Head of caudate nucleus (tissue), 42 donors: ENCODE measurements around the gene NKG7.
A peak's percentile ranks its signal among the peaks of the same experiment; 100 is the strongest.

Experiments
- DNase-seq, 42 donors: peaks; one replicate each; pipeline versions ENCODE4 v3.0.0 to v3.0.0-alpha.2; 2020 to 2021; ENCODE audit warnings: mixed read lengths in 7 of 42
- intact Hi-C: fragments of 100-400 bp; cut with DNase I; formaldehyde crosslinking; loops from one replicate; pipeline ENCODE4 v1.15.0; 2022

Gene NKG7

DNA sequence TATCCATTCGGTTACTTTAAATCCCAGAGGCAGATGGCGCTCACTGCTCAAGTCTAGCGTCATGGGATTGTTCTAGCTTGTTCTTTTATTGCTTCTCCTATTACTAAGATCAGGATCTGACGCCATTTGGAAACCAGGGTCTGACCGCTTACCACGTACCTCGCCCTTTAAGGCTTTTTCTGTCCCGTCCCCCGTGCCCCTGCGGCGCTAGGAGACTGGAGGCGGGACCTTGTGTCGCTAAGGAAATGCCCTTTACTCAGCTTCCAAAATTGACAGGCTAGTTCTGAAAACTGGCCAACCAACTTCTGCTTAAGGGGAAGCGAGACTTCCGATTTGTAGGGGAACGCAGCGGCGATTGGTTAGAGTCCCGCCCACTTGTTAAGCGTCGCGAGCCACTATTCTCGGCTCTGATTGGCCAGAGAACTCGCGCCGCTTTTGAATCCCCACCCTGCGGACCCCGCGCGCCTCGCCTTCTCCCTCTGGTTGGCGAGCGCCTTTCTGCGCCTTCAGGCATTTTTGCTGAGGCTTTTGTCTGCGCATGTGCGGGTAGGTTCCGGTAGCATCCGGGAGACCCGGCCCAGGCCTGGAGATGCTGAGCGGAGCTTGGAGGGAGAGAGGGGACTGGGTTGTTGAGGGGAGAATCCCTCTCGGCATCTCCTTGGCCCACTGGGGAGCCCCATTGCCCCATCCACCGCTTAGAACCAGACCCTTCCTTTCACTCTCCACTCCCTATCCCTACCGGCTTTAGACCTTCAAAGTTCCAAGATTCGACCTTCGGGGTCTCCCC, 21.8 kb upstream of the NKG7 start:
- intact Hi-C loops = no loop called here
- DNase-seq = peak; percentile 85 to 98 (median 93)

DNA sequence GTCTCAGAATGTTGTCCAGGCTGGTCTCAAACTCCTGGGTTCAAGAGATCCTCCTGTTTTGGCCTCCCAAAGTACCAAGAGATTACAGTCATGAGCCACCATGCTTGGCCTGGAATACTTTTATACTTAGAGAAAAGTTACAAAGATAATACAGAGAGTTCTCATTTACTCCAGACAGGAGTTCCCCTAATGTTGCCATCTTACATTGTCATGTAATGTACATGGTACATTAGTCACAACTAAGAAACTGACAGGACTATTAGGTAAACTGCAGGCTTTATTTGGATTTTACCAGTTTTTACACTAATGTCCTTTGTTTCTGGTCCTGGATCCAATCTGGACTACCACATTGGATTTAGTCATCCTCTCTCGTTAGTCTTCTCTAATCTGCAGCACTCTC, 20.2 kb upstream of the NKG7 start:
- no peak for DNase-seq
- intact Hi-C loops = no loop called here

DNA sequence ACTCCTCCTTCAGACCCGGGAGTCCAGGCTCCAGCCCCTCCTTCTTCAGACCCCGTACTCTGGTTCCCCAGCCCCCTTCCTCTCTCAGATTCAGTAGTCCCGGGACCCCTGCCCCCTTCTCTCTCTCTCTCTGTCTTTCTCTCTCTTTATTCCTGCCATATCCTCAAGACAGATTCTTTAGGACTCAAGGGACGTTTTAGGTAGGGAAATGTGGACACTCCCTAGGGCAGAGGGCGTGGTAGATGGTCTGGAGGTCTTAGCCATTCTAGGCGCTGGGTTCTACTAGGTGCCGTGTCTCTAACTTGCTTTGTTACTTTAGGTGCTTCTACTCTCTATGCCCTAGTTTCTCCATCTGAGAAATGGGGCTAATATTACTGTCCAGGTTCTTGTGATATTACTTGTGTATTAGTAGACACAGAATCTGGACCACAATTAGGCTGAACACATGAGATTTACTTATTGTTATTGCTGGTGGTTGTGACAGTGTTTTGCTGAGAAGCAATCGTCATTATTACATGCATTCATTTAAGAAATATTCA, 18.7 kb upstream of the NKG7 start:
- intact Hi-C loops = no loop called here
- no peak for DNase-seq

DNA sequence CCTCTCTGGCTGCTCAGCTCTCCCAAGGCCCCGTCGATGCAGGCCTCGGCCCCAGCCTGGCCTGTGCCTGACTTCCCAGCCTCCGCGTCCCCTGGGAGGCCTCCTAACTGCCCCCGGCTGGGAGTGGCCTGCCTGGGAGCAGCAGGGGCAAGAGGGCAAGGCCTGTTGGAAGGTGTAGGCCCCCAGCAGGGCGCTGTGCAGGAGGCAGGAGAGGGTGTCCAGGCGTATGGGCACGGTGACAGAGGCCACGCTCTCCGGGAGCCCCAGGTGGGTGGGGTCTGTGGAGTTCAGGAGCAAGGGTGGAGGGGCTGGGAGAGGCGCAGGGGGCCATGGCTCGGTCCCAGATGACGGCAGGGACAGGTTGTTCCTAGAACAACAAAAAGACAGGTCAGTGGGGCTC, 16.7 kb upstream of the NKG7 start:
- intact Hi-C loops = no loop called here
- DNase-seq = no peak

DNA sequence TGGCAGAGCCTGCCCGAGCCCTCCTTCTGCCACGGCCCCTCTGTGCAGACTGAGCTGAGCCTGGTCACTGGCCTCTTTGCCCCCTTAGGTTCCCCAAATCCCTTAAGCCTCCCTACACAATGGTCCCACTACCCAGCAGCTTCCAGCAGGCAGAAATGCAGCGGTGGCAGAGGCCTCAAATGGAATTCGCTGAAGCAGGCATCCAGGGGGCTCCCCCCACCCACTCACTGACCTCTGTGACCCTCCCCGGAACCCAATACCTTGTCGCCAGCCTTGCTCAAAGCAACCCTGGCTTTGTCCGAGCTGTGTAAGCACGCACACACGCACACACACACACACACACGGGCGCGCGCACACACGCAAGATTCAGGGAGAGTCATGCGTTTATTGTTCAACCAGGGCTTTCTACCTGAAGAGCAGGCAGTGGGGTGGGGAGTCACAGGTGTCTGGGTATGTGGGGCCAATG, 15.5 kb upstream of the NKG7 start, which contains the start of gene LIM2:
LIM2 (minus strand) TSS at position 51 of the 466 bp plus-strand sequence. CDS start 531 bp downstream, outside the sequence.
- intact Hi-C loops = no loop called here
- DNase-seq = no peak

DNA sequence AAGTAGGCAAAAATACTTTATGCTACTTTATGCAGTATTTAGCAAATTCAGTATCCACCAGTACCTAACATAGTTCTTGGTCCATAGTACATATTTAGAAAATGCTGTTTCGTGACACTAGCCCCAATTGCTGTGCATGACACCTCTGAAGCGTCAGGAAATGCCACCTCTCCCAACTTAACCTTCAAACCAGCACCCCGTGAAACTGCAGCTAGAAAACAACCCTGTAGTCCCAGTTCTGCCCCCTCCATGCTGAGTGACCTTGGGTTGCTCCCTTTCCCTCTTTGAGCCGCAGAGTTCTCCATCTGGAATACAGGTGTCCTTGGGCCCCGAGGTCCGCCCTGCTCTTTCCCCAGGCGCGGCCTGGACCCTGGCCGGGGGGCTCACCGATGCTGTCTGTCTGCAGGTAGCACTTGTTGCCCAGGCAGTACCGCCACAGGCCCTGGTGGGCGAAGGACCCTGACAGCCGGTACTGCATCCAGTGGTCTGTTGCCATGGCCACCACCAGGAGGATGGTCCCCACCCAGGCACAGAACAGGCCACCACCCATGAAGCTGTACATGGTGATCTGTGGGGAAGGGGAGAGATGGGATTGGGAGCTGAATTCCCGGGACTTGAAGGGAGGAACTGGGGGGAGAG, 14.5 kb upstream of the NKG7 start:
- DNase-seq = no peak
- intact Hi-C loops = no loop called here

DNA sequence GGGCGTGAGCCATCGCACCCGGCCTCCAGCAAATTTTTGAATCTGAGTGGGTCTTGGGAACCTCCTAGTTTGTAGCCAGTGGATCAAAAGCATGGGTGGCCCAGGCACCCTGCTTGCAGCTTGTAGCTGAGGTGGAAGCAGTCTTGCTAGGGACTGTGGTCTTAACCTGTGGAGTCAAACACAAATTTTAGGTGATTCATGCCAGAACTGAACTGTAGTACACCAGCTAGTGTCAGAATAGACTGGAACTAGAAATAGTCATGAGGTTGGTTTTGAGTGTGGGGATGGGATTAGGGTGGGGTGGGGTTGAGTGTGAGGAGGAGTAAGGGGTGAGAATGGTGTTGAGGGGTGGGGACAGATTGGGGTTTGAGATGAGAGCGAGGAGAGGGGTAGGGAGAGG, 9.6 kb upstream of the NKG7 start:
- no peak for DNase-seq

DNA sequence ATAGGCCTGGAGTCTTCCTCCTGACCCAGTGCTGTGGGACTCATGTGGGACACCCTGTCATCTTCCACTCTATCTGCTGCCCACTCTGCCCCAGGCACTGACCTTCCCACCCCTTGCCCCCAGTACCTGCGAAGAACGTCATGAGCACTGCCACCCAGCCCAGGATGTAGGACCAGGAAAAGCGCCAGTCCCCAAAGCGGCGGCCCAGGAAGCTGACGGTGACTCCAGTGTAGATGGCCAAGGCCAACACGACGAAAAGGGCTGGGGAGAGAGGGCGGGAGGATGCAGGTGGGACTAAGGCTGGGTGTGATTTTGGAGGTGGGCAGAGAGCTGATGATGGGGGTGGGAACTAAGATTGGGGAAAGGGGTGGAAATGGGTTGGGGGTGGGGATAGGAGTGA, 7.9 kb upstream of the NKG7 start:
- intact Hi-C loops = no loop called here

More for the DNA sequence above, 9.6 kb upstream of the NKG7 start:
- intact Hi-C loops = no loop called here

DNA sequence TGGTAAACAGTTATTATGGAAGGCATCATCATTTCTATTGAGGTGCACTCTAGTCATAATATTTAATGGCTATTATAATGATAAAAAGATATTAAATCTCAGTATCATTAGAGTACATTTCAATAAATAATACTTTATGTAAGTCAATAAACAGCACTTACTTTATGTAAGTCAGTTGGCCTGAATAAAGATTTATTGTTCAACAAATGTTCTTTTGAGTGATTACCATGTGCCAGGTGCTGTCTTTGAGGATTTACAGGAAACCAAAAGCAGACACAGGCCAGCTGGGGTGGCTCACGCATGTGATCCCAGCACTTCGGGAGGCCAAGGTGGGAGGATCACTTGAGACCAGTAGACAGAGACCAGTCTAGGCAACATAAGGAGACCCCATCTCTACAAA, 5.0 kb upstream of the NKG7 start:
- intact Hi-C loops = no loop called here
- no peak for DNase-seq

More for the DNA sequence above, 7.9 kb upstream of the NKG7 start:
- no peak for DNase-seq

DNA sequence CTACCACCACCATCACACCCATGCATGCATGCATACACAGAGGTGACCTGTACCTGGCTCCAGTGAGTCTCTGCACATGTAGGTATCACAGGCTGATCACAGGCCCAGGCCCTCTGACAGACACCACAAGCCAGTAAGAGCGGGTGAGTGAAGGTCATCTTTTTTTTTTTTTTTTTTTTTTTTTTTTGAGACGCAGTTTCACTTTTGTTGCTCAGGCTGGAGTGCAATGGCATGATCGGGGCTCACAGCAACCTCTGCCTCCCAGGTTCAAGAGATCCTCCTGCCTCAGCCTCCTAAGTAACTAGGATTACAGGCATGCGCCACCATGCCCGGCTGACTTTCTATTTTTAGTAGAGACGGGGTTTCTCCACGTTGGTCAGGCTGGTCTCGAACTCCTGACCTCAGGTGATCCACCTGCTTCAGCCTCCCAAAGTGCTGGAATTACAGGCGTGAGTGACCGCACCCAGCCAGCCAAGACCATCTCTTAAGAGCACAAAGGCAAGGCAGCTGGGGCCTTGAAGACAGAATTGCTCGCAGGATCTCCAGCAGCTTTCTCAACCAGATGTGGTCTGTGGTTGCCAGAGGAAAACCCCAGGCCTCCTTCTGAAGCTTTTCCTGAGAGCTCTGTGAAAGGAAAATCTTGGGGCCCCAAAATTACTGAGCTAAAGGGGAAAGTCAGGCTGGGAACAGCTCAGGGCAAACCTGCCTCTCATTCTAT, 3.2 kb upstream of the NKG7 start:
- no peak for DNase-seq
- intact Hi-C loops = no loop called here

DNA sequence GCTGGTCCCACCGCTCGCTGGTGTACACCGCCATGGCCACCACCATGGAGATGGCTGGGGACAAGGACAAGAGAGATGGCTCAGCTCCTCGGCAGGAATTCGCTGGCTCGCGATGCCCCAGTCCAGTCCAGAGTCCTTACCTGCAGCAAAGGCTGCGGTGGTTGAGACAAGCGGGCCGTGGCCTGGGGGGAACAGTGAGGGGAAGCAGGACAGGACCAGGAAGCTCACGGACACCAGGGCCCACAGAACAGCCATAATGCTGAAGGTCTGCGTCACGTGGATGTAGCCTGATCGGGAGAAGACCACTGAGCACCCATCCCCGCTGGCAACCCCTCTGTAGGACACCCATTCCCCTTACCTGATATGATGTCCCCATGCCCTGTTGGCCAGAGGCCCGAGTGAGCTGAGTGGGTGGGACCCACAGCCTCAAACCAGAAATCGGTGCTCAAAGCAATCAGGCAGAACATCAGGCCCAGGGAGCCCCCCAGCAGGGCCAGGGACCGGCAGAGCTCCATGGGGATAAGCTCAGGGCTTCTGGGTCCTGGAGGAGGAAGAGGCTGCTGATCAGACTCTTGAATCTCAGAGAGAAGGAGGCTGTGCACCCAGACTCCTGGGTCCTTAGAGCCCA, 319 bp downstream of the NKG7 start:
- no peak for DNase-seq
- intact Hi-C loops = no loop called here

DNA sequence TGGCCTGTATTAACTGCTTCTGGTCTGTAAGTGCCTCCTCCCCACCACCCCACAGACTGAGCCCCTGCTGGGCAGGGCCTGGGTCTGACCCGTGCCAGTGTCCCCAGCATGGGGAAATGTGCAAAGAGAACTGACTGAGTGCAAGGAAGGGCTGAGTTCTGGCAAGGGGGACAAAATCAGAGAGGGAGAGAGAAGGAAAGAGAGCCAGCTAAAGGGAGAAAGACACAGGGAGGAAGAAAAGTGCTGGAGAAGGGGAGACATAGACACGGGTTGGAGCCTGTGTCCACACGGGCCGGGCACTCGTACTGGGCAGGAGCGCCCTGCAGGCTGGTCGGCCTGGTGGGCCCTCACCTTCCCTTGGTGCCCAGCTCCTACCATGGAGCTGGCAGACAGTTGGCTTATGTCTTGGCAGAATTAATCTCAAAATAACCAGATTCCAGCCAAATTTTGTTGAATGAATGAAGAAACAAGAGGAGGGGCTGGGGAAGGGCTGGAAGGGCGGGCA, 1.2 kb downstream of the NKG7 start:
- DNase-seq = no peak
- intact Hi-C loops = no loop called here

DNA sequence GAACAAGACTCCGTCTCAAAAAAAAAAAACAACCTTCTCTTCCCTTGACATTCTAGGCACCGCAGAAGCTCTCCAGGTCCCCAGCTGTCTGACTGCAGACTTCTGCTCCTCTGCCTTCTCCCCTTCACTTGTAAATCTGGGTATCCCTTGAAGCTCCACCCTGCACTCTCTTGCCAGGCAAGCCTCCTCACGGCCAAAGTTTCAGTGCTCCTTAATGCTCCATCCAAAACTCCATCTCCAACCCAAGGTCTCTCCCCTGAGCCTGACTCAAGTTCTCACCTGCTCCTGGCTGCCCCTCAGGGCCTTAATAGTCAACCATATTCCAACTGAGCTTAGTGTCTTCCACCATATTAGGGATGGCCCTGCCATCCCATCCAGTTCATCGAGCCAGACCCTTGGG, 2.2 kb downstream of the NKG7 start:
- DNase-seq = no peak
- intact Hi-C loops = no loop called here

DNA sequence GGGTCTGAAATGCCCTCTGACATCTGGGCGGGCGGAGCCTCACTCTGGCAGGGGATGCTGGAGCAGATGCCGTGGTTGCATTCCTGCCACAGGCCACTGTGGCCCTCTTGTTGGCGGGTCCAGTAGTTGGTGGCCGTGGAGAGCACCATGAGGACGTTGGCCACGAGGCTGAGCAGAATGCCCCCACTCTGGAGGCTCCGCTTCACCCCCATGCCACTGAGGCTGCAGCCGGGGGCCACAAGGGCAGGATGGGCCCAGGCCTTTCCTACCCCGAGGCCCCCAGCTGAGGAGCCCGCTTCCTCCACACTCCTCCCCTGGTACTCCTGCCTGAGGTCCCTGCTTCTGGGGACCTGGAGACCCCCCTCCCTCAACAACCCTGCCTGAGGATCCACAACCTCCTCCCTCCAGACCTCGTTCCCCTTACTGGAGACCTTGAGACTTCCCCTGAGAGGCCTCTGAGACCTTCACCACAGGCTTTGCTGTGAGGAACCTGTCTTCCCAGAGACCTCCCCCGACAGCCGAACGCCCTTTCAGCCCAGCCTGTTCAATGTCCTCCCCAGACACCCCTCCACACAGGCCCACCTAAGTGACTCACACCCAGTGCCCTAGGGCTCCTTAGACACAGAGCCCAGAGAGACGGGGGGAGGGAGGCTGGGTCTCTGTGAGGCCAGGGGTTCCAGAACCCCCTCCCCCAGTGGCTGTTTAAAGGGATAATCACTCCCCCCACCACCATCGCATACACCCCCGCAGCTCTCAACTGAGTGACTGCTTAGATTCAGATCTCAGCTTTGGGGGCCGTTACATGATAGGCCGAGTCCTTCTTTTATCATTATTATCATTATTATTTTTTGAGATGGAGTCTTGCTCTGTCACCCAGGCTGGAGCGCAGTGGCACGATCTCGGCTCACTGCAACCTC, 3.8 kb downstream of the NKG7 start, which contains the start of gene CLDND2:
CLDND2 (minus strand) TSS at position 638 of the 917 bp plus-strand sequence; CDS start at position 212, 426 bp downstream.
- peak in 4 of 42 donors; percentile 26 to 70 (median 56) for DNase-seq
- intact Hi-C loops = no loop called here

DNA sequence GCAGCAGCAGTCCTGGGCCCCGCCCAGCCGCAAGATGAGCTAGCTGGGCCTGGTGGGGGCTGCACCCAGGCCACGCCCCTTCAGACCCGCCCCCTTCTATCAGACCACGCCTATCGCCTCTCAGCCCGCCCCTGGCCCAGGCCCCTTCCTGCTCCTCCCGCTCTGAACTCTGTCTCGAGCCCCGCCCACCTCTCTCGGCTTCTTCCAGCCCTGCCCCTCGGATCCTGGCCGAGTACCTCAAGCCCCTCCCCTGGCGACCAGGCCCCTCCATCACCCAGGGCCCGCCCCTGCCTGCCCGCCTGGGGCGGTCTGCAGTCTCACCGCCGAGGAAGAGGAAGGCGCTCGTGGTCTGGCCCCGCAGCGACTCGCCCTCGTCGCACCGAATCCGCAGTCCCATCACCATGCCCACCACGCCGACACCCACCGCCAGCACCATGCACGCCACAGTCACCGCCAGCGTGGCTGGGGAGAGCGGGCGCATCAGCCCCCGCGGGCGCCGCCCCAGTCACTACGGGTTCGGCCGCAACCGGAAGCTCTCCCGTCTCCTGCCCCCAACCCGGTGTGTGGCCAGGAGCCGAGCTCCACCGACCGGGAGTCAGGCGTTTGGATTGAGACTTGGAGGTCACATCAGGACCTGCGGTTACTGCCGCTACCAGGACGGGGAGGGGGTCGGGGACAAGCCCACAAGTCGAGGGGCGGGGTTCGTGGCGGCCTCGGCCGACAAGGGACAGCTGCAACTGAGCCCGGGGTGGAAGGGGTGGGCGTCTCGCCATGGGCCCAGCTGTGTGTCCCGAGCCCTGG, 4.7 kb downstream of the NKG7 start:
- intact Hi-C loops = no loop called here
- peak; percentile 94 to 100 (median 99) for DNase-seq

DNA sequence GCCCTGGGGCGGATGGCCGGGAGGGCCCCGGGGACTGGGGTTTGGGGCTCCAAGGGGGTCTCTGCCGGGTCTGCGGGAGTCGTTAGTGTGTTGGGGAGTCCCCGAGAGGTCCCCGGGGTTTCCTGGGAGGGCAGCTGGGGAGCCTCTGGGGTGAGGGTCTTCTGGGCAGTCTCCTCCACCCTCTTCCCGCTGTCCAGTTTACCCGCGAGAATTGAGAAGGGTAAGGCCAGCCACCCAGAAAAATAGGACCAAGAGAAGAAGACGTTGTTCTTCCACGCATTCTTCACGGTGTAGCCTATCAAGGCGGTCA, 5.2 kb downstream of the NKG7 start:
- peak in 2 of 42 donors; percentile 44 to 50 for DNase-seq
- intact Hi-C loops = no loop called here
